GM11168 (cell line): ENCODE measurements around the gene KCNQ1OT1.
"Not testable (repeated sequence)": the region's sequence is repeated elsewhere in the genome, so short reads cannot be mapped to it uniquely, and the experiment has no call there.

Experiments used
- in situ Hi-C: fragments of 300-500 bp; cut with MboI; formaldehyde crosslinking; loops from one replicate; pipeline ENCODE4 v1.12.0; 2022; ENCODE audit warnings: low sequenced_read_pairs; ENCODE audit not compliant: unreplicated experiment

KCNQ1OT1 gene

GRCh38 chr11:2655834-2656622 lies 43.8 kb downstream of the KCNQ1OT1 start:
- in situ Hi-C loops = no loop called here

DNA sequence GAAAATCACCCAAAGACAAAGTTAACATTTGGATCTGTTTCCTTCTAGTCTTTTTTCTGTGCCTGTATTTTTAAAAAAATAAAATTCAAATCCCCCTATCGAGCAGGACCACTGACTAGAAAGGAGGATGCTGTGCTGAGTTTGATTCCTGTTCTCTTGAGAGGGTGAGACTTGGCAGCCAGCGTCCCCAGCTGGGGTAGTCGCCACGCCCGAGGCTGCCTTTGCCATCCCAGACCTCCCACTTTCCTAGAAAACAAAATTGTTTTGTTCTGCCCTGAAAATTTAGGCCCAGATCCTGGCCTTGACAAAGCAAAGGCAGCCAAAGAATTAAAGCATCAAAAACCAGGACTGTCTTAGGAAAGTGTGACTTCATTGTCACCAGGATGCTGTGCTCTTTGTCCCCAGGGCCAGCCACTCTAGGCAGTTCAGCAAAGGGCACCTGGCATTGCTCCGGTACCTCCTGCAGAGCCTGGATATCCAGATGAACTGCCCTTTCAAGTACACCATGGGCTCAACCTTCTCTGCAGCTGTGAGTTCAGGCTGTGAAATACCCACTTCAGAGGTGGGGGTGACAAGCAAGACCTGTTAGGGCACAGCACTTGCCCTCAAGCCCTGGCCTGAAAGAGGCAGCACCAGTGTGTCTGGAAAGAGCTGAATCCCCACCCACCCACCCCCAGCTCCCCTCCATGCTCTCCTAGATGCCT lies 44.6 kb downstream of the KCNQ1OT1 start:
- in situ Hi-C loops = no loop called here

DNA sequence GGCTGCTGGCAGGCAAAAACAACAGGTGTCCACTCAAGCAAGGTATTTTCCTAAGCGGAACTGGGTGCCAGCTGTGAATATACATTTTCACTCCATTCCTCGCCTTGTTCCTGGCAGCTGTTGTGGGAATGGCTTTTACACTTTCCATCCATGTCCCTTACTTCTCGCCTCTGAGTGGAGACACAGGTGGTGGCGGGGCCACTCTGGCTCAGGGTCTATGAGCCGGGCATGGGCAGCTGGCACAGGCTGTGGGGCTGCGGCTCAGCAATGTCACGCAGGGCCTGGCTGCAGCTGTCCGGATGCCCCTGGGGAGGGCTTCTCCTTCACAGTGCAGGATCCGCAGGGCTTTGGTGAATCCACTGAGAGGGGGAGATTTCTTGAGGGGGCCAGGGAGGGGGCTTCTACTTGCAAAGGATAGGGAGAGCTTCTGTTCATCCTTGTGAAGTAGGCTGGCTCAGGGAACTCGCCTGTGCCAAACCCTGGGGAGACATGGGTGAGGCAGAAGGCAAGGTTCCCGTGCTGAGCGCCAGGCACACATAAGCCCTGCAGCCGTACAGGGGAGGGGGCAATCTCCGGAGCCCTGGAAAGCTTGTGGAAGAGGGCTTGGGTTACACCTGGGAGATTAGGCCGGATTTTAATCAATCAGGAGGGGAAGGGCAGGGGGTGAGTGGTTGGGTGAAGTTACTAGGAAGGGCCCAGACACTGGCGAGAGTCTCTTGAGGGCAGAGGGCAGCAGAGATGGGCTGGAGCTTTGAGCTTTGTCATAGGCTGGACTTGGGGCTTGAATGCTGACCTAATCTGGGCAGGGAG lies 45.7 kb downstream of the KCNQ1OT1 start:
- in situ Hi-C loops = no loop called here

DNA sequence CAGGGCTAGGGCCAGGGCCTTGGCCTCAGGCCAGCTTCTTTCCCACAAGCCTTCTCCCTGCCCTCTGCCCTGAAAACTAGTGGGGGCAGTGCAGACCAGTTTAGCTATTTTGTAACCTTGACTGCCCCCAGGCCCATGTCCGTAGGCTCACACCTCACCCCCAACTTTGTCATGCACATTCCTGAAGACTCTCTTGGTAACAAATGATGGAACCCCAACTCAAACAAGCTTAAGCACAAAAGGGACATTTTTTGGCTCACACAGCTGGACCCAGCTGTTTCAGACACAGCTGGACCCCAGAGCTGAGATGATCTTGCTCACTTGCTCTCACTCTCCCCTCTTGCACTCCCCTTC lies 46.6 kb downstream of the KCNQ1OT1 start:
- in situ Hi-C loops = no loop called here

DNA sequence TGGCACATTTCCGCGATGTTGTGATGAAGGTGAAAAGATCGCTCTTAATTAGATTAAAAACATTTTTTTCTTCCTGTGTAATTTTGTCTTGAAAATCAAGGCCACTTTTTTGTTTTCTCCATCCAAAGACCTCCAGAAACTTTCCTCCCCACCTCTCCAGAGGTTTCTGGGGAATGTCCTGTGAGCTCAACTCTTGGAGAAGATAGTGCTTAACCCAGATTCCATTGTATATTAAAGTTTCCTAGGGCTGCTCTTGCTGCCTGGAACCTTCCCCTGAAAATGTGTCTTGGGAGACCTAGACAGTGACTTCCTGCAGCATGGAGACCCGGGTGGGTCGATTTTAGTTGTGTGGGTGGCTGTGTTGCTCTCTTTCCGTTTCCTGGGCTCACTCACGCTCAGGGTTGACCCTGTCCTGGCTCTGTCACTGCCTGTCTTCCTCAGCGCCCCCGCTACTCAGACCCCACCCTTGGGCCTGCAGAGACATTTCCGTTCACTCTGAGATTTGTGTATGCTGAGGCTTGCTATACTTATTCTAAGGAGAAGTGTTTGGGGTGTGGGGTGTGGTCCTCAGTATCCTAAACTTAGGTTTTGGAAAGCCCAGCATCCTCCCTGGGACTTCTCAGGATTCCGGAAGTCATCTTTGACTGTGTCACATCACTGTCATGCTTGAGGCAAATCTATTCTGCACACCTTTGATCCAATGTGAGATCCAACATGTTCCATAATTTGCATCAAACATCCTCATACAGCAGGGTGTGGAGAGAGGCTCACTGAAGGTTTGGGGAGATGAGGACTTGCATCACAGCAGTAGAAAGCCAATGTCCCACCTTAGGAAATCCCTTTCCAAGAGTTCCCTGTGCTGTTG lies 47.2 kb downstream of the KCNQ1OT1 start:
- in situ Hi-C loops = no loop called here

- in situ Hi-C loops = no loop called here
Observed at GRCh38 chr11:2651826-2652271, 47.9 kb downstream of the KCNQ1OT1 start.

DNA sequence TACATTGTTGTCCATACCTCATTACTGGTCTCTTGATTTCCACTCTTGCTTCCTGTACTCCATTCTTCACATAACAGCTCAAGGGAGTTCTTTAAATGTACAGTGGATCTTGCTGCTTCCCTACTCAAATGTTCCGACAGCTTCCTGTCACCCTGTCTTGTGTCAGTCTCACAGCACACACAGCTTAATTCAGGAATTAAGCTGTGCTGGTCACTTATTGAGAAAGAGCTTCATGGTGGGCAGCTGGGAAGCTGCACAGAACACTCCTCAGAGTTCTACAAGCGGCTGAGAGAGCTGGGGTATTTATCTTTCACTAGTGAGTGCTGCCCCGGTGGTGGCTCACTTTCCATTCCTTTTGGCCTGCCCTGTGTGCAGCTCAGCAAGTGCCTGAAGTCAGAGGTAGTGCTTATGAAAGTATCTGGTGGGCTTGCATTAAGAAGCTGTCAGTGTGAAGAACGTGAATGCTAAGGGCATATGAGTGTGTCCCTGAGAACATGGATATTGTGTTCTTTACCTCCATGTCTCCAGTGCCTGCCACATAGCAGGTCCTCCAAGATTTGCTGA lies 48.7 kb downstream of the KCNQ1OT1 start:
- in situ Hi-C loops = no loop called here

DNA sequence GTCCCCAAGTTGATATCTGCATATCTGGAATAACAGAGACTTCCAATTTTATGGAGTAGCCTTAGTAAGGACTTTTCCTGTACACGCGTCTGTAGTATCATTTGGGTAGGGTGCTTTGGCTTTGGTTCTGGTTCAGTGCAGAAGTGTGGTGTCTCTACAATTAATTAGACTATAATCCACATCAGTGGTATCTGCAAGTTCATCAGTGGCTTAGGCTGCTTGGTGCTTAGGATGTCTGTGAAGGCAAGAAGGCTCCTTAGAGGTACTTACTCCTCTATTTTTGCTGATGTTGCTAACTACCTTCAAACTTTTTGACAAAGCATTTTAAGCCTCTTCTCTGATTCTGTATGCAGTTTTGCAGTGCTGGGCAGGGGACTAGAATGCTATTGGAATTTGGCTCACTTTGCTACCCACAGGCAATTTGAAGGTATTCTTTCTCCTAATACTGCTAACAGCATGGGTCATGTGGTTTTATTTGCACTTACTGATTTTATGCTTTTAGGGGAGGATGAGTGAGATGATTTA lies 49.4 kb downstream of the KCNQ1OT1 start:
- in situ Hi-C loops = no loop called here

GRCh38 chr11:2649848-2650247 lies 49.9 kb downstream of the KCNQ1OT1 start:
- in situ Hi-C loops = no loop called here

DNA sequence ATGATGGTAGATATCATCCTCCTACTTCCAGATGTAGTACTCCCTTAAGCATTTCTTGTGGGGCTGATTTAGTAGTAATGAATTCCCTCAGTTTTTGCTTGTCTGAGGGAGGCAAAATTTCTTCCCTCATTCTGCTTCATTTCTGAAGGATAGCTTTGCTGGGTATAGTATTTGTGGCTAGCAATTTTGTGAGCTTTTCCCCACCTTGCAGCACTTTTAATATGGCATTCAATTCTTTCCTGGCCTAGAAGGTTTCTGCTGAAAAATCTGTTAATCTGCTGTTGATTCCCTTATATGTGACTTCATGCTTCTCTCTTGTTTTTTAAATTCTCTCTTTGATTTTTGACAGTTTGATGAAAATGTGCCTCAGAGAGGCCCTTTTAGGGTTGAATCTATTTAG lies 50.4 kb downstream of the KCNQ1OT1 start:
- in situ Hi-C loops = no loop called here

DNA sequence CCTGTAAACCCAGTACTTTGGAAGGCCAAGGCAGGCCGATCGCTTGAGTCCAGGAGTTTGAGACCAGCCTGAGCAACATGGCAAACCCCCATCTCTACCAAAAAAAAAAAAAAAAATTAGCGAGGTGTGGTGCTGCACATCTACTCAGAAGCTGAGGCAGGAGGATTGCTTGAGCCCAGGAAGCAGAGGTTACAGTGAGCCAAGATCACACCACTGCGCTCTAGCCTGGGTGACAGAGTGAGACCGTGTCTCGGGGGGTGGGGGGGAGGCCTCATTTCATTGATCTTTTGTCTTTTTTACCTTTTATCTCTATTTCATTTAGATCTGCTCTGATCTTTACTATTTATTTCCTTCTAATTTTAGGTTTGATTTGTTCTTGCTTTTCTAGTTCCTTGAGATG lies 51.8 kb downstream of the KCNQ1OT1 start:
- in situ Hi-C loops = no loop called here

DNA sequence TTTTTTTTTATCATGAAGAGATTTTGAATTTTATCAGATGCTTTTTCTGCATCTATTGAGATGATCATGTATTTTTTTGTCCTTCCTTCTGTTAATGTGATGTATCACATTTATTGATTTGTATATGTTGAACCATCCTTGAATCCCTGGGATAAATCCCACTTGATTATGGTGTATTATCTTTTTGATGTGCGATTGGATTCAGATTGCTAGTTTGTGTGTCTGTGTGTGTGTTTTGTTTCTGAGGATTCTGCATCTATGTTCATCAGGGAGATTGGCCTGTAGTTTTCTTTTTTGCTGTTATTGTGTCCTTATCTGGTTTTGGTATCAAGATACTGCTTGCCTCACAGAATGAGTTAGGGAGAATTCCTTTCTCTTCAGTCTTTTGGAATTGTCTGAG lies 52.6 kb downstream of the KCNQ1OT1 start:
- in situ Hi-C loops = no loop called here

- in situ Hi-C loops = no loop called here
Observed at GRCh38 chr11:2645779-2646118, 54.0 kb downstream of the KCNQ1OT1 start.

- in situ Hi-C loops = no loop called here
Observed at GRCh38 chr11:2644844-2645778, 54.7 kb downstream of the KCNQ1OT1 start.

DNA sequence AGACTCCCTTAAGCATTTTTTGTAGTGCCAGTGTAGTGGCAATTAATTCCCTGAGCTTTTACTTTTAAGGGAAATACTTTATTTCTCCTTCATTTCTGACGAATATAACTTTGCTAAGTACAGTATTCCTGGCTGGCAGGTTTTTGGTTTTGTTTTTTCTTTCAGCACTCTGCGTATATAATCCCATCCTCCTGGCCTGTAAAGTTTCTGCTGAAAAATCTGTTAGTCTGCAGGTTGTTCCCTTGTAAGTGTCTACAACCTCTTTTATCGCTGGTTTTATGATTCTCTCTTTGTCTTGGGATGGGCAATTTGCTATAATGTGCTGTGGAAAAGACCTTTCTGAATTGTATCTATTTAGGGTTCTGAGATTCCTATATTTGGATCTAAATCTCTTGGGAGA lies 56.0 kb downstream of the KCNQ1OT1 start:
- in situ Hi-C loops = no loop called here

- in situ Hi-C loops = no loop called here
Observed at GRCh38 chr11:2641623-2642022, 58.2 kb downstream of the KCNQ1OT1 start.

DNA sequence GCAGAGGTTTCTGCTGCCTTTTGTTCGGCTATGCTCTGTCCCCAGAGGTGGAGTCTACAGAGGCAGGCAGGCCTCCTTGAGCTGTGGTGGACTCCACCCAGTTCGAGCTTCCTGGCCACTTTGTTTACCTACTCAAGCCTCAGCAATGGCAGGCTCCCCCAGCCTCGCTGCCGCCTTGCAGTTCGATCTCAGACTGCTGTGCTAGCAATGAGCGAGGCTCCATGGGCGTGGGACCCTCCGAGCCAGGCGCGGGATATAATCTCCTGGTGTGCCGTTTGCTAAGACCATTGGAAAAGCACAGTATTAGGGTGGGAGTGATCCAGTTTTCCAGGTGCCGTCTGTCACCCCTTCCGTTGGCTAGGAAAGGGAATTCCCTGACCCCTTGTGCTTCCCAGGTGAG lies 60.0 kb downstream of the KCNQ1OT1 start:
- in situ Hi-C loops = not testable (repeated sequence)

DNA sequence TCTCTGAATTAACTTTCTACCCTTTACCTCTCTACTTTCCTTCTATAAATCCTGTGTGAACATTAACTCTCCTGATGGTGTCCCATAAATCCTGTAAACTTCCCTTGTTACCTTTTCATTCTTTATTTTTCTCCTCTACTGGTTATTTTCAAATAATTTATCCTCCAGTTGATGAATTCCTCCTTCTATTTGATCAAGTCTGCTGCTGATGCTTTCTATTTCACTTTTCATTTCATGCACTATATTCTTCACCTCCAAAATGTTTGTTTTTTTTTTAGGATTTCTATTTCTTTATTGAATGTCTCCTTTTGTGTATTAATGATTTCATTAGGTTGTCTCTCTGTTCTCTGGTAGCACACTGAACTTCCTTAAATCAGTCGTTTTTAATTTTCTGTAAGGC lies 68.6 kb downstream of the KCNQ1OT1 start:
- in situ Hi-C loops = no loop called here

- in situ Hi-C loops = no loop called here
Observed at GRCh38 chr11:2630679-2631078, 69.1 kb downstream of the KCNQ1OT1 start.
